GM10266 (cell line): ENCODE data around the gene ISY1.
"Not testable (repeated sequence)": the region's sequence is repeated elsewhere in the genome, so short reads cannot be mapped to it uniquely, and the experiment has no call there.

Experiments
- DNase-seq: peaks from one replicate; pipeline ENCODE4 v3.0.0; 2012; ENCODE audit errors: extremely low spot score
- CTCF ChIP-seq: IDR thresholded peaks from 2 replicates; pipeline ENCODE4 v1.5.1; 2012; ENCODE audit warnings: mild to moderate bottlenecking, low read depth; ENCODE audit not compliant: control insufficient read depth, insufficient read depth; ENCODE audit errors: missing control alignments

ISY1 gene

GRCh38 chr3:129164500-129164899 is 3.6 kb upstream of the ISY1 start:
- no peak for DNase-seq
- TF ChIP-seq CTCF, result no peak

- DNase-seq, result no peak
- peak; percentile 27 for TF ChIP-seq CTCF
Observed at GRCh38 chr3:129162729-129163579, 2.1 kb upstream of the ISY1 start.

GRCh38 chr3:129161860-129162271 is 1.0 kb upstream of the ISY1 start:
- DNase-seq, result no peak
- no peak for TF ChIP-seq CTCF

GRCh38 chr3:129144786-129145185 is 16.1 kb downstream of the ISY1 start:
- no peak for DNase-seq
- no peak for TF ChIP-seq CTCF

- not testable (repeated sequence) for DNase-seq
Observed at GRCh38 chr3:129141011-129141410, 19.9 kb downstream of the ISY1 start.

- DNase-seq, result no peak
- TF ChIP-seq CTCF, result no peak
Observed at GRCh38 chr3:129139911-129140310, 21.0 kb downstream of the ISY1 start.

GRCh38 chr3:129136275-129136674 is 24.6 kb downstream of the ISY1 start:
- not testable (repeated sequence) for DNase-seq

GRCh38 chr3:129132097-129132866 is 28.6 kb downstream of the ISY1 start:
- TF ChIP-seq CTCF, result no peak
- no peak for DNase-seq
